ENCODE measurements around the gene GOLGA8R. TPM values are rescaled to one million over a fixed set of nuclear protein-coding genes. Genes with fewer than 3 reads are reported as not detected.
"Not testable (repeated sequence)": the region's sequence is repeated elsewhere in the genome, so short reads cannot be mapped to it uniquely, and the experiment has no call there.

The GOLGA8R gene
- 1.7 and 5.9 TPM in 2 replicates for total RNA-seq
- polyA plus RNA-seq, result 0.50 and 0.54 TPM in 2 replicates

GRCh38 chr15:30414160-30414559 lies at the start of gene GOLGA8R:
Gene GOLGA8R, minus strand, starts transcription at chr15:30414260. Its CDS starts 98 bp downstream, at chr15:30414162.
- not testable (repeated sequence) for DNase-seq (ENCODE audit: low read depth in 1 of 2, low spot score in 1 of 2); H3K36me3 ChIP-seq; H3K9me3 ChIP-seq (ENCODE audit: low read depth); H3K27me3 ChIP-seq; H3K4me3 ChIP-seq; H3K4me1 ChIP-seq (ENCODE audit: low read depth); H3K27ac ChIP-seq

DNA sequence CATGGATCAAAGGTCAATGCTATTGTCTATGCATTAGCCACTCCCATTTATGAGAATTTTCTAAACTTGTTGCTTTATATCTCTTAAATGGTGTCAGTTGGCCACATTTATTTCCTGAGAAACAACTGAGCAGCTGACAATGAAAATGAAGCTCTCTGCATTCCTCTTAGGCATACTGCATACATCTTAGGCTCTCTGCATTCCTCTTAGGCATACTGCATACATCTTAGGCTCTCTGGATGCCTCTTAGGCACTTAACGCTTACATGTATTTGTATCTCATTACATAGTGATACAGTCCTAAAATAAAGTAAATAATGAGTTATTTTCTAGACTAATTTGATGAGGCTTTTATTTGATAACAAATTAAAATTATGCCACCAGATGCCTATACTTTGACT lies 49.8 kb upstream of the GOLGA8R start:
- H3K4me3 ChIP-seq; H3K36me3 ChIP-seq; H3K27me3 ChIP-seq; H3K9me3 ChIP-seq (ENCODE audit: low read depth); H3K27ac ChIP-seq; DNase-seq (ENCODE audit: low read depth in 1 of 2, low spot score in 1 of 2); H3K4me1 ChIP-seq (ENCODE audit: low read depth): not testable (repeated sequence)

DNA sequence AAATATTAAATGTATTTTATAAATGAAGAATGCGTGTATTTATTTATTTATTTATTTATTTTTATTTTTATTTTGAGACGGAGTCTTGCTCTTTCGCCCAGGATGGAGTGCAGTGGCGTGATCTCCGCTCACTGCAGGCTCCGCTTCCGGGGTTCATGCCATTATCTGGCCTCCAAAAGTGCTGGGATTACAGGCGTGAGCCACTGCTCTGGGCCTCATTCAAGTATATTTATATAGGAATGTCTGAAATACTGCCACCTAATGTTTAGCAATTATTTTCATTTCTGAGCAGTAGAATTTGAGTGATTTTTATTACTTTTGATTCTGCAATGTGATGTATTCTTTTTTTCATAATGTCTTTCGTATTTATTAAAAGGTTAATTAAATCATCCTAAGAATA lies 48.1 kb upstream of the GOLGA8R start:
- H3K4me1 ChIP-seq (ENCODE audit: low read depth); DNase-seq (ENCODE audit: low read depth in 1 of 2, low spot score in 1 of 2); H3K4me3 ChIP-seq; H3K27ac ChIP-seq; H3K27me3 ChIP-seq; H3K36me3 ChIP-seq; H3K9me3 ChIP-seq (ENCODE audit: low read depth): not testable (repeated sequence)

DNA sequence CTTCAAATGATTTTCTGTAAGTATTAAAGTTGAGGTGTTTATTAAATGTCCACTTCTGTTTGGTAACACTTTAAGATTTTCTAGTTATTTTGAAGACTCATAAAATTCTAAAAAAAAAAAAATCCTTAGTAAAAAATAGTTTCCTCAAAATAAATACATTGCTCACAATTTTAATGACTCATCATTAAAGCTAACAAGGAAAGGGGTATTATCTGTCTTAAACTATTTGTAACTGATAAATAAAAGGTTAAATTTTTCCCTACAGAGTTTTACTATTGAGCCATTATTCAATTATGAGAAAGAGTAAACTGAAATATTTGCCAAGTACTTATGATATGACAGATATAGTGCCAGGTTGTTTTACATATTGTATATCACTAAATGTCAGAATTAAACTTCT lies 38.6 kb upstream of the GOLGA8R start:
- DNase-seq (ENCODE audit: low read depth in 1 of 2, low spot score in 1 of 2); H3K9me3 ChIP-seq (ENCODE audit: low read depth); H3K36me3 ChIP-seq; H3K4me1 ChIP-seq (ENCODE audit: low read depth); H3K4me3 ChIP-seq; H3K27ac ChIP-seq; H3K27me3 ChIP-seq: not testable (repeated sequence)

GRCh38 chr15:30438348-30438747 lies 24.3 kb upstream of the GOLGA8R start:
- H3K9me3 ChIP-seq (ENCODE audit: low read depth); H3K27ac ChIP-seq; H3K4me1 ChIP-seq (ENCODE audit: low read depth); H3K4me3 ChIP-seq; H3K36me3 ChIP-seq; H3K27me3 ChIP-seq; DNase-seq (ENCODE audit: low read depth in 1 of 2, low spot score in 1 of 2): not testable (repeated sequence)

GRCh38 chr15:30435878-30436277 lies 21.8 kb upstream of the GOLGA8R start:
- H3K4me1 ChIP-seq (ENCODE audit: low read depth); H3K27ac ChIP-seq; H3K4me3 ChIP-seq; DNase-seq (ENCODE audit: low read depth in 1 of 2, low spot score in 1 of 2); H3K9me3 ChIP-seq (ENCODE audit: low read depth); H3K36me3 ChIP-seq; H3K27me3 ChIP-seq: not testable (repeated sequence)

DNA sequence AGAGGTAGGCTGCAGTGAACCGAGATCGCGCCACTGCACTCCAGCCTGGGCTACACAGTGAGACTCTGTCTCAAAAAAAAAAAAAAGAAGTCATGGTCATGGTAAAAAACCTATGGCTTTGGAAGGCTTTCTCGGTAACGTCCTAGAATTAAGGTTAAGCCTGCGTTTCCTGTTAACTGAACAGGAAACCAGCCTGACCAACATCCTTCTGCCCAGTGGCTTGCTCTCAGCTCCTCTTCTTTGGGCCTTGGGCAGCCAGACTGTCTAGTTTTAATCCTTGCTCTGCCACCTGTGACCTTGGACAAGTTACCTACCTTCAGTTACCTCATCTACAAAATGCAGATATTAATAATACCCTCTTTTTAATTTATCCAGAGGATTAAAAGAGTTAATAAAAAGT lies 6.7 kb upstream of the GOLGA8R start:
- not testable (repeated sequence) for DNase-seq (ENCODE audit: low read depth in 1 of 2, low spot score in 1 of 2); H3K36me3 ChIP-seq; H3K9me3 ChIP-seq (ENCODE audit: low read depth); H3K27me3 ChIP-seq; H3K27ac ChIP-seq; H3K4me3 ChIP-seq; H3K4me1 ChIP-seq (ENCODE audit: low read depth)

- not testable (repeated sequence) for H3K9me3 ChIP-seq (ENCODE audit: low read depth); H3K36me3 ChIP-seq; H3K27me3 ChIP-seq; H3K4me1 ChIP-seq (ENCODE audit: low read depth); H3K4me3 ChIP-seq; DNase-seq (ENCODE audit: low read depth in 1 of 2, low spot score in 1 of 2); H3K27ac ChIP-seq
Observed at GRCh38 chr15:30407636-30408035, 6.4 kb downstream of the GOLGA8R start.

GRCh38 chr15:30398988-30399387 lies 15.1 kb downstream of the GOLGA8R start:
- H3K27ac ChIP-seq; H3K27me3 ChIP-seq; H3K4me1 ChIP-seq (ENCODE audit: low read depth); H3K36me3 ChIP-seq; DNase-seq (ENCODE audit: low read depth in 1 of 2, low spot score in 1 of 2); H3K9me3 ChIP-seq (ENCODE audit: low read depth); H3K4me3 ChIP-seq: not testable (repeated sequence)

DNA sequence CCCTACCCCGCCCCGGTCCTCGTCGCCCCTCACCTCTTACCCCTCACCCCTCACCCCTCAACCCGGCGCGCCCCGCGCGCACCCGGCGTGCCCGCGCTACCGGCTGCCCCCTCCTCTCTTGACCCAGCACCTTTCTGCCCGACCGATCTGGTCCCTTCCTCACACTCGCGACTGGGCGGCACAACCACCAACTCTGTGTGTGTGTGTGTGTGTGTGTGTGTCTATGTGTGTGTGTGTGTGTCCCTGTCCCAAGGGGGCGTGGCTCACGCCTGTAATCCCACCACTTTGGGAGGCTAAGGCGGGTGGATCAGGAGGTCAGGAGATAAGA lies 20.4 kb downstream of the GOLGA8R start:
- not testable (repeated sequence) for H3K36me3 ChIP-seq; H3K9me3 ChIP-seq (ENCODE audit: low read depth); H3K27ac ChIP-seq; H3K4me1 ChIP-seq (ENCODE audit: low read depth); H3K27me3 ChIP-seq; H3K4me3 ChIP-seq; DNase-seq (ENCODE audit: low read depth in 1 of 2, low spot score in 1 of 2)

GRCh38 chr15:30392766-30393663 lies 21.0 kb downstream of the GOLGA8R start, which contains the start of gene CHRFAM7A:
Gene CHRFAM7A, minus strand, starts transcription at chr15:30393540. Its CDS starts 10,189 bp downstream, at chr15:30383351.
- DNase-seq (ENCODE audit: low read depth in 1 of 2, low spot score in 1 of 2); H3K27ac ChIP-seq; H3K4me3 ChIP-seq; H3K27me3 ChIP-seq; H3K4me1 ChIP-seq (ENCODE audit: low read depth); H3K9me3 ChIP-seq (ENCODE audit: low read depth); H3K36me3 ChIP-seq: not testable (repeated sequence)

DNA sequence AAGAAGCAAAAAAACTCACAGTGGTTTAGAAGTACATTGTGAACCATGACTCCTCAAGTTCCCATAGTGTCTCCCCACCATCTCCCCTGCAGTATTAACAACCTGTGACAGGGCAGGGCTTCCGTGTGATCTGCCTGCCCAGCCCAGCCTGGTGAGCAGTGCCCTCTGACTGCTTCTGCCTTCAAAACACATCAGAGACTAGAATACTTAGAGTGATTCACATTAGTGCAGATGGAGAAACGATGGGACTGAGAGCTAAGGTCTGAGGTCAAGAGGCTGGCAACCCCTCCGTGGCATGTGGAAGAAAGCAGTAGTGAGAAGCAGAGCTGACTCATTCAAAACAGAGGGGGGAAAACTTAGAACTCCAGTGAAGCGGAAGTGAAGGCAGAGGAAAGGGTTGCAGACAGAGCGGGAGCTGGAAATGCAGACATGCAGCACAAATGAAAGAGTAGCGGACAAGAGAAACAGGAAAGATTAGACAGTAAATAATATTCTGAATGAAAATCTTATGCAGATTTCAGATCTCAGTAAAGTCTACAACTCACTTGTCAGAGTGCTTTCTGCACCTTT lies 27.7 kb downstream of the GOLGA8R start:
- not testable (repeated sequence) for H3K36me3 ChIP-seq; H3K4me1 ChIP-seq (ENCODE audit: low read depth); H3K27me3 ChIP-seq; DNase-seq (ENCODE audit: low read depth in 1 of 2, low spot score in 1 of 2); H3K27ac ChIP-seq; H3K4me3 ChIP-seq; H3K9me3 ChIP-seq (ENCODE audit: low read depth)

DNA sequence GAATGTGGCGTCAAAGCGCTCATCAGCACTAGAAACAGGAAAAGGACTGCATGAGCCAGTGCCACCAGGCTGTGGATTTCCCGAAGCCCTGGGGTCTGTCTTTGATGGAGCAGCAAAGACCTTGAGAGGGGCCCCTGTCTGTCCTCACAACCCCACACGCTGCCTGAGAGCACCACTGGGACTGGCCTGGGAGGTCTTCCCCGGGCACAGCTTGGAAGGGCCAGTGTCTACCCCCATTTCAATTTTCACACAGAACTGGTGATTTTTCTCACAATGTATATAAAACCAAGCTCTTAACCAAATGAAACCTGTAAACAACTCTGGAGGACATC lies 37.0 kb downstream of the GOLGA8R start:
- DNase-seq (ENCODE audit: low read depth in 1 of 2, low spot score in 1 of 2); H3K9me3 ChIP-seq (ENCODE audit: low read depth); H3K27ac ChIP-seq; H3K36me3 ChIP-seq; H3K27me3 ChIP-seq; H3K4me3 ChIP-seq; H3K4me1 ChIP-seq (ENCODE audit: low read depth): not testable (repeated sequence)

GRCh38 chr15:30376375-30377081 lies 37.5 kb downstream of the GOLGA8R start:
- not testable (repeated sequence) for H3K4me3 ChIP-seq; H3K9me3 ChIP-seq (ENCODE audit: low read depth); H3K36me3 ChIP-seq; DNase-seq (ENCODE audit: low read depth in 1 of 2, low spot score in 1 of 2); H3K27me3 ChIP-seq; H3K27ac ChIP-seq; H3K4me1 ChIP-seq (ENCODE audit: low read depth)
